NOMO-1 treated with DMSO at 0.1 percent for 48 hours (cell line): ENCODE results near the gene EXO1.
A peak's percentile ranks its signal among the peaks of the same experiment; 100 is the strongest.
"Not testable (repeated sequence)": the region's sequence is repeated elsewhere in the genome, so short reads cannot be mapped to it uniquely, and the experiment has no call there.

Experiments used
- DNase-seq: peaks from one replicate; lab custom pipeline; 2025; ENCODE audit not compliant: unreplicated experiment; lab: John Stamatoyannopoulos, UW

The EXO1 gene

DNA sequence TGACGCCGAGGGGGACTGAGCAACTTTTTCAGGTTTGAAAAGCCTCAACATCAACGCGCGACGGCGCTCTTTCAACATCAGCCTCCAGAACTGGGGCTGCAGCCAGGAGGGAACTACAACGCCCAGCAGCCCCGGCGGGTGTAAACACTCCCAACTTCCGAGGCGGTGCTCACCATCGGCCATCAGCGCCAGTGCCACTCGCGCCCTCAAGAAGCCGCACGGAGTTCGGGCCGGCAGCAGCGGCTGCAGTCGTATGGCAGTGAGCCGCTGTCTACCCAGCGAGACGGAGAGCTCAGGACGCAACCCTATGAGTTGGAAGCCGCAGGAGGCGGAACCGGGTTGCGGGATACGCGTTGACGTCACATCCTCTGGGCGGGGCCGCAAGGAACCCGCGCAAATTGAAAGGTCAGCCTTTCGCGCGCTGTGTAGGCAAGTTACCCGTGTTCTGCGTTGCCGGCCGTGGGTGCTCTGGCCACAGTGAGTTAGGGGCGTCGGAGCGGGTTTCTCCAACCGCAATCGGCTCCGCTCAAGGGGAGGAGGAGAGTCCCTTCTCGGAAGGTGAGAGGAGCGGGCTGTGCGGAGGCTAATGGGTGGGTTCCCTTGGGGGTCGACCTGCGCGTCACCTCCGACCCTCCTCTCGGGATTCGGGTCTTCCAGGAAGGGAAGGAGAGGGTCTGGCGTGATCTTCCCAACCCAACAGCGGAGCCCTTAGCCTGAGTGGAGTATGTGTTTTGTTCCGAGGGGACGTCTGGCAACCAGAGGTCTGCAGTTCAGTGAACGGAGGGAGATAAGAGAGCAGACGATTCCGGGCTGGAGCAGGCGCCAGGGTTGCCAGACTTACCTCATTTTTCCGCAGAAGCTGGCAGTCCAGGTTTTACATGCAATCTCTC is at the start of gene EXO1:
TSS of gene EXO1 (plus strand) at position 409 of the 890 bp plus-strand sequence. CDS start 2,222 bp downstream, outside the sequence.
- DNase-seq = peak; percentile 95

GRCh38 chr1:241799416-241799815 is 48.6 kb upstream of the EXO1 start:
- no peak for DNase-seq

DNA sequence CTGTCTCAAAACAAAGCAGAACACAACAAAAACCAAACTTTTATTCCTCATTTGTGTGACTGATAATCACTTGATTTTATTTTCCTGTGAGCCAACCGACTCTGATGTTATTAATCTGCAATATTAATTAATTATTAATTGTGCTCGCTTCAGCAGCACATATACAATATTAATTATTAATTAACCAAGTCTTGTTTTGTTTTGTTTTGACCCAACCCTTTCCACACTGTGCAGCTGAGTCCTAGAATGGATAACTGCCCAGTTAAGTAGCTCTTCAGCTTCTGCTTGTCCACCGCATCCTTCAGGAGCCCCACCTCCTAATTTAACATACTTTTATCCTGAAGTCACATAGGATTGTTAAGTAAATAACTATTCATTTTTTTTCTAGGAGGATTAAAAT is 47.4 kb upstream of the EXO1 start:
- no peak for DNase-seq

GRCh38 chr1:241802863-241803262 is 45.1 kb upstream of the EXO1 start:
- DNase-seq = no peak

GRCh38 chr1:241804706-241805105 is 43.3 kb upstream of the EXO1 start:
- DNase-seq = not testable (repeated sequence)

DNA sequence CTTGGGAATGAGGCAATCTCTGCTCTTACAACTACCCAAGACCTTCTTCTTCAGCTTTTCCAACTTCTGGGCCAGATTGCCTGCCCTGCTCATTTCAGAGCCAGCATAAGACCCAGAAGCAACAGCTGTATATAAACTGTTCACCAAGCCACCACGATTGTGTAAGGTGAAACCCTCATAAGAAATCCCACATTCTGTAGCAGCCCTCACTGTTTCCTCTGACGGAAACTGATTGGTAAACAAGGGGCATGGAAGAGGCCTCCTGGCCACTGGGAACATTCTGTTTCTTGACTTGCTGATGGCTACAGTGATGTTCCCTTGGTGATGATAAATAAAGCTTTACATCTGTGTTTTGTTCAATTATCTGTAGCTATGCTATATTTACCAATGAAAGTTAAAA is 39.7 kb upstream of the EXO1 start:
- DNase-seq = no peak

DNA sequence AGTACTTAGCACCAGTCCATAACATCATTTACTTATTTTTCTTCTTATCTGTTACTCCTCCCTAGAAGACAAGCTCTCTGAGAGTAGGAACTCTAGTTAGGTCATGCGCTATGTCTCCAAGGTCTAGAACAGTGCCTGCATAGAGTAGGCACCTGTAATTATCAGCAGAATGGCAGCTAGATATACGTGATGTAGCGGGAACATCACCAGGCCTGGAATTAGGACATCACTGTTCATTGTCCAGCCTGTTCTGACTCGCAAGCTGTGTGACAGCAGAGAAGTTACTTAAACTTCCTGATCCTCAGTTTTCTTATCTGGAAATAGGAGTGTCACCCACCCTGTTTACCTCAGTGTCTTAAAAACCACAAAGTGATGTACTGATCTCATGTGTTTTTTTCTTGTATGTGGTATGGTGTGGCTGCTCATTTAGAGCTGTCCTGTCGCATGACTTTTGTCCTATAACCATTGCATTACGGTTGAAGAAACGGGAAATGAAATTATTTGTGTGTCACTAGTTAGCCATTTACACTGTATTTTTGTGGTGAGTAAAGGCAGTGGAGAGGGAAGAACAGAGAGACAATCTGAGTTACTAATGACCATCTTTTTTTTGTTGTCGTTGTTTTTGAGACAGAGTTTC is 37.1 kb upstream of the EXO1 start:
- peak; percentile 85 for DNase-seq

DNA sequence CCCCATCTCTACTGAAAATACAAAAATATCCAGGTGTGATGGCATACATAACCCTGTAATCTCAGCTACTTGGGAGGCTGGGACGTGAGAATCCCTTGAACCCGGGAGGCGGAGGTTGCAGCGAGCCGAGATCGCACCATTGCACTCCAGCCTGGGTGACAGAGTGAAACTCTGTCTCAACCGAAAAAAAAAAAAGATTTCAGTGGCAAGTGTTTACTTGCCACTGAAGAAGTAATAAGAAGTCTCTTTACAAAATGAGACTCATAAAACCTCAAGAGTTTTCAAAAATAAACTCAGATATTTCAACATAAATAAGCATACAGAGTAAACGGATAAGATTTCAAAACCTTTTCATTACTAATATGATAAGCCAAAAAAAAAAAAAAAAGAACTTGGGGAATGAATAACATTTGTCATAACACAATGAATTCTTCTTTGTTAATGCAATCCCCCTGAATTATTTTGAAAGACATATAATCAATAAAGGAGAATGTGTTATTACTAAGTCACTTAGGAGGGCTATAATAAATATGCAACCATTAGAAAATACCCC is 34.2 kb upstream of the EXO1 start:
- DNase-seq = no peak

- no peak for DNase-seq
These were observed 32.0 kb upstream of the EXO1 start for GRCh38 chr1:241816008-241816407.

DNA sequence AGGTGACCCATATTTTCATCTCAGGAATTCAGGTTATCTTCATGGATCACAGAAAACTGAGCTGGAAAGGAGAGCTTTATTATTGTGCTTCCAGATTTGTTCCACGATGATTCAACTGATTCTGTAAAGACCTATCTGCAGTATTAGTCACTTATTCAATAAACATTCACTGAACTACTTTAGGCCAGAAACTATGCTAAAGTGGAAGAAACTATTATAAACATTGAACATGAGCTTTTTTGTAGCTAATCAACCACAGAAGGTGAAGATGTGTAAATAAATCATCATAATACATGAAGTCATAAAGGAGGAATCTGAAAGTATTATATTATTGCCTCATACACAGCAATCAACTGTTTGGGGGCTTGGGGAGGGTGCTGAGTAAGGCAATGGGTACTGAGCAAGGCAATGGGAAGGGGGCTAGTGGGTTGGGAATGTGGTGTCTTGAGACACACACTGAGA is 30.6 kb upstream of the EXO1 start:
- peak; percentile 13 for DNase-seq

- DNase-seq = peak; percentile 92
These were observed 29.9 kb upstream of the EXO1 start for GRCh38 chr1:241817956-241818612.

- no peak for DNase-seq
These were observed 28.6 kb upstream of the EXO1 start for GRCh38 chr1:241819340-241819866.

DNA sequence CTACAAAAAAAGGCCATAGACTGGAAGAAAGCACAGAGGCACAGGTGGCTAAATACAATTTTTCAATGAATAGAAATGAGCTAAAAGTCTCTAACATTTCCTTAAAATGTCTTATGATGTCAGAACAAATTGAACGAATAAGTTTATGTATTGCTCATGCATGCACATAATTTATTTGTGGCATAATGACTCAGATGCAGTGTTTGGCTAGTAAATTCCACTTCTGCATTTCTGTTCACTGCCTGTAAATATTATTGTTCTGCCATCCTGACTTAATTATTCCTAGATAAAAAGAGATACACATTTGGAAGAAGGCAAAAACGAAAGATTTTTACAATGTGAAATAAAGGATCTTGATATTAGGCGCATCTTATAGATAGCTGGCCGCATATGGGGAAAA is 26.6 kb upstream of the EXO1 start:
- peak; percentile 84 for DNase-seq

DNA sequence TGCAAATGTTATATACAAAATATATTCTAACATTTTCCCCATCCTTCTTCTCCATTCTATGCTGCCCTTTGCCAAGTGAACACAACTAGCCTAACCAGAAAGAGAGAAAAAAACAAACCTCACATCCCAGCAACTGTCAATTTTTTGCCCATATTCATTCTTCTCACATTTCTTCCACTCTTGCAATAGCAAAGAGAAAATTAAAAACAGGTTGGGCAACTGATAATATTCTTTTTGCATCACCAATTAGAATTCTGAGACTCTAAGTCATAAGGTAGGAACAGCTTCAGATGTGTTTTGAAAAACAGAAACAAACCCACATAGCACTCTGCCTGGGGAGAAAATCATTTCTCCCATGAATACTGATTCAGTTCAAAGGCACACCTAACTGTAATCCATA is 25.2 kb upstream of the EXO1 start:
- no peak for DNase-seq

DNA sequence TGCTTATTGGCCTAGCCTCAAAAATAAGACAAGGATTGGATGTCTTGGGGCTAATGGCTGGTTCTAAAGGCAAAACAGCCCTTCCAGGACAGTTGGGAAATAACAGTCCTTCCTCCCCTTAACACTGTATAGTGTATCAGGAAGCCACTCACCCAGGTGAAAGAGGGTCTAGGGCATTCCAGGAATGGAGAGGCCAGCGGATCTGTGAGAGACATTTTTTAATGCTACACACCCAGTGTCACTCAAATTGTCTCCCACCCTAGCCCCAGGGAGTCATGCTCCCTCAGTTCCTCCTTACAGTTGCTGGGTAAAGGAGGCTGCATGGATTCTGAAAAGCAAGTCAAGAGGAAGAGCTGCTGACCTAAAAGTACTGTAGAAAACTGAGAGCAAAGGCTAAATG is 24.1 kb upstream of the EXO1 start:
- DNase-seq = no peak

DNA sequence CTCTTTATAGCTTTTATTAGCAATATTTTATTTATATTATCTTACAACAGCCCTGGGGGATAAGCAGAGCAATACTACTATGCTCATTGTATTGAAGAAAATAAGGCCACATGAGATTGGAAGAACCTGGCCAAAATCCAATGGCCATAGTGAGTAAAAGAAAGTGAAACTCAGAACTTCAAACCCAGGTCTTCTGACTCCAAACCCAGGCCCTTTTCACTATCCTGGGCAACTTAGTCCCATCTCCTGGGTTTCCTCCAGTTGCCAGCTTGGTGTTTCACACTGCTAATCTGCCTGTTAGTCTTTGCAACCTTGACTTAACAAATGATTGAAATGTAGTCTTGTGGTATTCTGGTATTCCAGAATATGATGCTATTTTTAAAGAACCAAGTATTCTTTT is 22.4 kb upstream of the EXO1 start:
- DNase-seq = no peak

DNA sequence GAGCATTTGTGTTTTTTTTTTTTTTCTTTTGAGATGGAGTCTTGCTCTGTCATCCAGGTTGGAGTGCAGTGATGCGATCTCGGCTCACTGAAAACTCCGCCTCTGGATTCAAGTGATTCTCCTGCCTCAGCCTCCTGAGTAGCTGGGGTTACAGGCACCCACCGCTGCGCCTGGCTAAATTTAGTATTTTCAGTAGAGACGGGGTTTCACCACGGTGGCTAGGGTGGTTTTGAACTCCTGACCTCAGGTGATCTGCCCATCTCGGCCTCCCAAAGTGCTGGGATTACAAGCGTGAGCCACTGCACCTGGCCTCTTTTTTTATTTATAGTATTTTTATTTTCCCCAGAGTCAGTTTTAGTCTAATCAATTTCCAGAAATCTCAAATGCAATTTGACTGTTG is 21.4 kb upstream of the EXO1 start:
- not testable (repeated sequence) for DNase-seq

DNA sequence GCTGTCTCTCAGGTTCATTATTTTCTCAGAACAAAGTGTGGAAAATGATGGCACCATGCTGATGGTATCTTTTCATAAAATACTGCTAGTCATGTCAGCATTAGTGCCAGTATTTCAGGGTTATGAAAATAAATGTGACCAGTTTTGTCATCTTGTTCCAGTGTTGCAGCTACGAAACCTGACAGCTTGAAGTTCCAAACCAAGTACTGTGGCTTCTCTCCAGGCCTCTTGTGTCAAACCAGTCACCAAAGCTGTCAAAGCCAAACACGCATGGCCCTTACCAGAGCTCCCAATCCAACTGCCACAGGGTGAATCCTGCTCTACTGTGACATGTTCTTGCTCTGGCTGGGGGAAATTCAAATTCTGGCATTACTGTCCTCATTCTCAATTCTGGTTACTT is 20.7 kb upstream of the EXO1 start:
- no peak for DNase-seq

GRCh38 chr1:241828463-241829021 is 19.5 kb upstream of the EXO1 start:
- DNase-seq = no peak

- DNase-seq = no peak
These were observed 18.5 kb upstream of the EXO1 start for GRCh38 chr1:241829468-241829867.
